Common myeloid progenitor, CD34-positive (primary cell): ENCODE measurements around the gene CENPQ.
A peak's percentile ranks its signal among the peaks of the same experiment; 100 is the strongest.

Experiments
- CTCF ChIA-PET: fragments of 350-600 bp; sonication (Branson Sonifier 250); formaldehyde crosslinking; loops from one replicate; lab custom pipeline; 2021; ENCODE audit warnings: antibody characterized with exemption; lab: Charles Lee
- POLR2A ChIA-PET: fragments of 350-600 bp; sonication (Branson Sonifier 250); formaldehyde crosslinking; loops from one replicate; lab custom pipeline; 2021; ENCODE audit warnings: antibody characterized with exemption; lab: Charles Lee
- DNase-seq, 3 donors: peaks; one replicate each; pipeline versions ENCODE4 v3.0.0 to v3.0.0-alpha.2; 2013
- H3K27ac ChIP-seq, 2 experiments: 1 replicate in 1 of 2; 2 replicates in 1 of 2; pipeline ENCODE4 v1.7.0; 2013; ENCODE audit warnings: inconsistent platforms in 2 of 2, low read length in 2 of 2, mild to moderate bottlenecking in 2 of 2, low read depth in 1 of 2, moderate library complexity in 1 of 2; ENCODE audit not compliant: severe bottlenecking in 2 of 2, insufficient read depth in 1 of 2, poor library complexity in 1 of 2
- H3K27me3 ChIP-seq, 5 experiments: replicated peaks in 2 of 5; 1 replicate in 3 of 5; 2 replicates in 2 of 5; pipeline versions ENCODE4 v1.6.1 to v1.7.0; 2013; ENCODE audit warnings: low read length in 4 of 5, mild to moderate bottlenecking in 2 of 5, moderate library complexity in 2 of 5, inconsistent platforms in 1 of 5; ENCODE audit not compliant: insufficient read depth in 5 of 5, control insufficient read depth in 4 of 5
- H3K36me3 ChIP-seq, 4 experiments: 1 replicate in 2 of 4; 2 replicates in 2 of 4; pipeline versions ENCODE4 v1.6.1 to v1.7.0; 2013; ENCODE audit warnings: low read length in 3 of 4, control low read depth in 1 of 4, mild to moderate bottlenecking in 1 of 4; ENCODE audit not compliant: control insufficient read depth in 4 of 4, insufficient read depth in 4 of 4
- H3K4me1 ChIP-seq, 4 experiments: 1 replicate in 3 of 4; 2 replicates in 1 of 4; pipeline versions ENCODE4 v1.6.1 to v1.7.1; 2013; ENCODE audit warnings: low read length in 3 of 4, mild to moderate bottlenecking in 3 of 4, control low read depth in 1 of 4, inconsistent platforms in 1 of 4, moderate library complexity in 1 of 4; ENCODE audit not compliant: control insufficient read depth in 4 of 4, insufficient read depth in 4 of 4; ENCODE audit errors: control extremely low read depth in 1 of 4
- H3K4me3 ChIP-seq, 7 experiments: 1 replicate in 4 of 7; 2 replicates in 3 of 7; pipeline versions ENCODE4 v1.5.1 to v1.7.0; 2013; ENCODE audit warnings: mild to moderate bottlenecking in 7 of 7, low read length in 6 of 7, moderate library complexity in 6 of 7, inconsistent platforms in 2 of 7, low read depth in 2 of 7, control low read depth in 1 of 7; ENCODE audit not compliant: insufficient read depth in 4 of 7, control insufficient read depth in 1 of 7; ENCODE audit errors: extremely low read depth in 1 of 7
- H3K9me3 ChIP-seq, 5 experiments: 1 replicate in 4 of 5; 2 replicates in 1 of 5; pipeline versions ENCODE4 v1.6.1 to v1.7.1; 2013; ENCODE audit warnings: low read length in 4 of 5, mild to moderate bottlenecking in 2 of 5, inconsistent platforms in 1 of 5, low read depth in 1 of 5, moderate library complexity in 1 of 5; ENCODE audit not compliant: control insufficient read depth in 4 of 5, insufficient read depth in 2 of 5; ENCODE audit errors: control extremely low read depth in 1 of 5
- WGBS: methylation state at CpG from one replicate; pipeline ENCODE4 v1.1.5; 2013; ENCODE audit not compliant: insufficient coverage; 5-methylcytosine and 5-hydroxymethylcytosine counted together

Gene CENPQ

DNA sequence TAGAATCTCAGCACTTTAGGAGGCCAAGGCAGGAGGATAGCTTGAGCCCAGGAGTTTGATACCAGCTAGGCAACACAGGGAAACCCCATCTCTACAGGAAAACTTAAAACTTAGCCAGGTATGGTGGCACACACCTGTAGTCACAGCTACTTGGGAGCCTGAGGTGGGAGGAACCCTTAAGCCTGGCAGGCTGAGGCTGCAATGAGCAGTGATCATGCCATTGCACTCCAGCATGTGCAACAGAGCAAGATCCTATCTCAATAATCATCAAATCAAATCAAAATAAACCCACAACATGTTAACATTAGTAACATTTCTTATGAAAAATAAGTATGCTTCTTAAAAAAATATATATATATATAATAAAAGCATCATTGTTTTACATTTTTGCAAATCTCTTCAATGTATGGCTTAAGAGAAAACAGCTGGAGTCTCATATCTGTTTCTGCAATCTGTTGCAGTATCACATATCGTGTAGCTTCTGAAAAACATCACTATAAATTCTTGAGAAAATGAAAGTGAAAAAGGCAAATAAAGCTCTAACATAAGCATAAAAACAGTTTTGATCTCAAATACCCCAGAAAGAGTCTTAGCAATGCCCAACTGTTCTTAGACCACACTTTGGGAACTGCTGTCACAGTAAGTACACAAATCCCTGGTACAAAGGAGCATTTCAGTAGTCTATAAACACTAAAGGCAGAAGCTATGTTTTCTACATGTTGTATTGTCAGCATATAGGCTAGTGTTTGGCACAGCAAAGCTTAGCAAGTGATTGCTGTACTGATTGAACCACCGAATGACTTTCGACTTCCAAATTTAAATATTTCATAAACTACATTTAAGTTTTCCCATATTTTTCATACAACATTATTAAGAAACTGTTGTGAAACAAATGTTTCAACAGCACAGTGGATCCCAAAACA lies 8.1 kb upstream of the CENPQ start:
- WGBS, result no CpG with 5 or more reads among the region's 3 CpGs

DNA sequence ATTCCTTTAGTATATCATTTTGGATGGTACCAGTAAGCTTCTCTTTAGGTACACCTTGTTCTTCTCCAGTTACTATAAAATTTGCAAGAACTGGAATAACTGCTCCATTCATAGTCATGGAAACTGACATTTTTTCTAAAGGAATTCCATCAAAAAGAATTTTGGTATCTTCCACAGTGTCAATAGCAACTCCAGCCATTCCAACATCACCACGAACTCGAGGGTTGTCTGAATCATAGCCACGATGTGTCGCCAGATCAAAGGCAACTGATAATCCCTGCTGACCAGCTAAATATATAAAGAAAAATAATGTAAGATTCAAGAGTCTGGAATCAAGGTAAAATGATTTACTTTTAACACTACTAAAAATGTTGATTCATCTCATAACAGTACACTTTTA lies 5.4 kb upstream of the CENPQ start:
- no peak overlapping the region for H3K27ac ChIP-seq
- no CpG with 5 or more reads among the region's 4 CpGs for WGBS
- peaks cover 5 to 30% (median 8%) of the 10 kb centered on the region in 4 experiments for H3K36me3 ChIP-seq
- peaks cover 5 to 16% (median 10%) of the 10 kb centered on the region in 4 experiments for H3K4me1 ChIP-seq
- CTCF ChIA-PET, result no interaction called here
- H3K4me3 ChIP-seq, result no peak overlapping the region
- no peaks in the 10 kb centered on the region for H3K9me3 ChIP-seq
- POLR2A ChIA-PET, result interaction anchor here (0.6 kb wide), 1 partner anchor 66 kb away, joined by 3 read pairs; no protein-coding TSS in a partner anchor
- H3K27me3 ChIP-seq, result no peaks in the 10 kb centered on the region
- no peak for DNase-seq

More for the DNA sequence above, 8.1 kb upstream of the CENPQ start:
- Histone ChIP-seq H3K4me1 (peaks cover 0 to 3% (median 1%) of the 10 kb centered on the region in 4 experiments), H3K9me3 (no peaks in the 10 kb centered on the region), H3K4me3 (no peak overlapping the region), H3K27ac (no peak overlapping the region), H3K27me3 (no peaks in the 10 kb centered on the region), H3K36me3 (peaks cover 10 to 42% (median 13%) of the 10 kb centered on the region in 4 experiments)
- no peak for DNase-seq
- ChIA-PET POLR2A (interaction anchor here (0.6 kb wide), 1 partner anchor 1722 kb away, joined by 4 read pairs; no protein-coding TSS in a partner anchor), CTCF (interaction anchor here (0.7 to 2.5 kb wide), 2 partner anchors 152 to 397 kb away, joined by 3 to 16 read pairs; no protein-coding TSS in a partner anchor)

DNA sequence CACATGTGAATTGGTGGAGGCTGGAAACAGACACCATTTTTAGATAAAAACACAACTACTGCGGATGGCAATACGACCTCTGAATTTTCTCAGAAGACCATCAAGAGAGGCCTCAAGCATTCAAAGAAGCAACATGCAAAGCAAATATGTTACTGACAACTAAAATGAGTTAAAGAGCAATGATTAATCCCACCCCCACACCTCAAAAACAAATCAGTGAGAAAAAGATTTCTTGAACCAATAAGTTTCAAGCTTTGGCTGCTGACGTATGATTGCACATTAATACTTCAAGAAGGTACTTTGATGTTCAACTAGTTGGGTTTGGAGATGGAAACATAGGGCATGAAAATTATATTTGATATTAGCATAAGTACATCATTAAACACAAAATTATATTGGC lies 1.1 kb upstream of the CENPQ start:
- Histone ChIP-seq H3K4me3 (peak overlapping the region in 6 of 7 experiments; percentile 88 to 100 (median 98)), H3K27ac (peak overlapping the region in 1 of 2 experiments; percentile 96), H3K4me1 (peaks cover 12 to 28% (median 19%) of the 10 kb centered on the region in 4 experiments), H3K36me3 (peaks cover 0 to 12% (median 2%) of the 10 kb centered on the region in 4 experiments), H3K9me3 (no peaks in the 10 kb centered on the region), H3K27me3 (no peaks in the 10 kb centered on the region)
- 40% methylated on average over 1 of the region's 3 CpGs for WGBS
- CTCF ChIA-PET, result interaction anchor here (1.0 kb wide), 1 partner anchor 8 kb away, joined by 5 read pairs; no protein-coding TSS in a partner anchor
- peak in 2 of 3 donors; percentile 14 to 20 for DNase-seq
- POLR2A ChIA-PET, result no interaction called here

DNA sequence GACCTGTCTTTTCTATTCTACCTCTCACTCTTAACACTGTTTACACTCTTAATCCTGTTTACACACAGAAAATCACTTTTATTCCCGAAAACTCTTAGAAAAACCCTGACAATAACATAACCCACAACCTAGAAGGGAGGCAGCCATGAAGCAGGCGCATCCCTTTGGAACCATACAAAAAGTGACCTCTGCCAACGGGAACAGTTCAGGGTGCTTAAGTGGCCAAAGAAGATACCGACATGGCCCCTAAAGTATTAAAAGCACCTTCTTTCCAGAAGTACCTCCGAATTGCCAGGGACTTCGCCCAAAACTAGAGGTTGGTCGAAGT lies 607 bp upstream of the CENPQ start:
- 3% methylated on average over 7 of the region's 7 CpGs for WGBS
- no peak for DNase-seq
- Histone ChIP-seq H3K9me3 (no peaks in the 10 kb centered on the region), H3K27ac (peak overlapping the region; percentile 91 to 96), H3K4me3 (peak overlapping the region; percentile 60 to 100 (median 97)), H3K27me3 (no peaks in the 10 kb centered on the region), H3K4me1 (peaks cover 12 to 28% (median 19%) of the 10 kb centered on the region in 4 experiments), H3K36me3 (peaks cover 0 to 8% (median 2%) of the 10 kb centered on the region in 4 experiments)
- ChIA-PET CTCF (interaction anchor here (1.0 kb wide), 1 partner anchor 9 kb away, joined by 5 read pairs; no protein-coding TSS in a partner anchor), POLR2A (no interaction called here)

DNA sequence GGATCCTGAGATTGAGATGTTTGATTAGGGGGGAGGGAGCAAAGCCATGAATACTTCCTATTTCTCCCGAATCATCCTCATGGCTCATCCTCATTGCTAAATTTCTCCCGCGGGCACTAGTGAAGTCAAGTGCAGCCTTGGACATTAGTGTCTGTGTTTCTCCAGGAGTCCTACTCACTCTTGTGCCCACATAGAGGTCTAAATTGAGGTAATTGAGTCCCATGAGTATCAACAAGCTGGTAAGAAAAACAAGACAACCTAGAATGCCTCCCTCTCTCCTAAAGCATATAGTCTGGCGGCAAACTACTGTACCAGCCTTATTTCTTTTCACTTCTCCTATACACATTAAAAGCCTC lies 420 bp downstream of the CENPQ start:
- POLR2A ChIA-PET, result no interaction called here
- H3K36me3 ChIP-seq, result peaks cover 0 to 4% (median 0%) of the 10 kb centered on the region in 4 experiments
- peak in 1 of 3 donors; percentile 7 for DNase-seq
- H3K9me3 ChIP-seq, result no peaks in the 10 kb centered on the region
- H3K4me3 ChIP-seq, result peak overlapping the region; percentile 60 to 100 (median 97)
- 0% methylated on average over 1 of the region's 4 CpGs for WGBS
- peaks cover 12 to 28% (median 19%) of the 10 kb centered on the region in 4 experiments for H3K4me1 ChIP-seq
- CTCF ChIA-PET, result no interaction called here
- peak overlapping the region; percentile 91 to 96 for H3K27ac ChIP-seq
- H3K27me3 ChIP-seq, result no peaks in the 10 kb centered on the region

DNA sequence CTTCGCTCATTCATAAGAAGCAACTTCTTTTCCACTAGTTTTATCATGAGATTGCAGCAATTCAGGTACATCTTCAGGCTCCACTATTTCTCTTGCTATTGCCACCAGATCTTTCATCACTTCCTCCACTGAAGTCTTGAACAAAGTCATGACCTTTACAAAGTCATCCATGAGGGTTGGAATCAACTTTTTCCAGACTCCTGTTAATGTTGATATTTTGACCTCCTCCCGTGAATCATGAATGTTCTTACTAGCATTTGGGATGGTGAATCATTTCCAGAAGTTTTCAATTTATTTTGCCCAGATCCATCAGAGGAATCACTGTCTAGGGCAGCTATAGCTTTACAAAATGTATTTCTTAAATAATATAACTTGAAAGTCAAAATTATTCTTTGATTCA lies 1.5 kb downstream of the CENPQ start:
- no peaks in the 10 kb centered on the region for H3K36me3 ChIP-seq
- POLR2A ChIA-PET, result no interaction called here

More for the DNA sequence above, 1.5 kb downstream of the CENPQ start:
- H3K4me1 ChIP-seq, result peaks cover 12 to 26% (median 19%) of the 10 kb centered on the region in 4 experiments
- WGBS, result 100% methylated on average over 1 of the region's 2 CpGs
- DNase-seq, result no peak
- no peaks in the 10 kb centered on the region for H3K9me3 ChIP-seq
- no peaks in the 10 kb centered on the region for H3K27me3 ChIP-seq
- H3K27ac ChIP-seq, result no peak overlapping the region
- CTCF ChIA-PET, result interaction anchor here (1.1 kb wide), 1 partner anchor 11 kb away, joined by 3 read pairs; no protein-coding TSS in a partner anchor
- peak overlapping the region in 2 of 7 experiments; percentile 89 to 100 for H3K4me3 ChIP-seq
